HG03457 (cell line): Measurements from ENCODE around the gene ITIH5.
"Not testable (repeated sequence)": the region's sequence is repeated elsewhere in the genome, so short reads cannot be mapped to it uniquely, and the experiment has no call there.

Experiments used
- ATAC-seq: cut with Tn5 transposase; IDR thresholded peaks from one replicate; pipeline ENCODE4 v1.9.1; 2021; ENCODE audit warnings: moderate number of reproducible peaks; ENCODE audit not compliant: unreplicated experiment

ITIH5 gene

DNA sequence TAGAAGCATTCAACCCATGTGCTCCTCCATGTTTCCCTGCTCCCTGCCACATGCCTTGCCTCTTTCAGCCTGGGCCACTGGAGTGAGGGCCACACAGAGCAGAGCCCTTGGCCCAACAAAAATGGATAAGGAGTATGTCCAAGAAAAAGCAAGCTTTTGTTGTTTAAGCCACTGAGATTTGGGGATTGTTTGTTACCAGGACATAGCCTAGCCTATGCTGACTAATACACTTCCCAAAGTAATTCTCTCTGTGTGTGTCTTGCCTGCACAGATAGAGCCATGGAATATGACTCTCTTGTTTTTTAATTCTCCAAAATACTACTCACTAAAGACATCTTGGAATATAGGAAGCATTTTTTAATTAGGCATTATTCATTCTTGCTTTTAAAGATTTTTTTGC, 22.8 kb upstream of the ITIH5 start:
- no peak for ATAC-seq

DNA sequence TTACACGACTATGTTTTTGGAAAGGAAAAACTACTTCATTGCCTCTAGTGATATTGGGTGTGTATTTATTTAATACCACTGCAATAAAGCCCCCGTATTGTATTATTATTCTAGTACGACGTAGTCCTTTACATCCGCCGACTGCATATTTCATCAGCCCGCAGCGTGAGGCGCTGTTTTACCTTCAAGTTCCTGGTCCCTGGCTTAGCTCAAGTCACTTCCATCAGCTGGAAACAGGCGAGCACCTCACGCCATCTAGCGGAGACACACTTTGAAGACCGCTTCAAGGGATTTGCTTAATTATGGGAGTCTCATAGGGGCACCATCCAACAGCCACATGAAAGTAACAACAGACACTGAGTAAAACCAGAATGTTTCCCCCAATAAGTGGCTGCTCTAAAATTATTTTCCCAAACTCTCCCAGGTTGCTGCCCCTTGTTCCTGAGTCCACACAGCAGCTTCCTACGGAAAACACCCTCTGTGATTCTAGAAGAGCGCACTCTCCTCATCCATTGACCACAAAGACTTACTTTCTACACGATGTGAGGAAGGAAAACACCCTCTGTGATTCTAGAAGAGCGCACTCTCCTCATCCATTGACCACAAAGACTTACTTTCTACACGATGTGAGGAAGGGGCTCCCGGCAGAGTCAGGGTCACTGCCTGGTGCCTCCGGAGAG, 20.6 kb upstream of the ITIH5 start:
- ATAC-seq: peak; percentile 89

DNA sequence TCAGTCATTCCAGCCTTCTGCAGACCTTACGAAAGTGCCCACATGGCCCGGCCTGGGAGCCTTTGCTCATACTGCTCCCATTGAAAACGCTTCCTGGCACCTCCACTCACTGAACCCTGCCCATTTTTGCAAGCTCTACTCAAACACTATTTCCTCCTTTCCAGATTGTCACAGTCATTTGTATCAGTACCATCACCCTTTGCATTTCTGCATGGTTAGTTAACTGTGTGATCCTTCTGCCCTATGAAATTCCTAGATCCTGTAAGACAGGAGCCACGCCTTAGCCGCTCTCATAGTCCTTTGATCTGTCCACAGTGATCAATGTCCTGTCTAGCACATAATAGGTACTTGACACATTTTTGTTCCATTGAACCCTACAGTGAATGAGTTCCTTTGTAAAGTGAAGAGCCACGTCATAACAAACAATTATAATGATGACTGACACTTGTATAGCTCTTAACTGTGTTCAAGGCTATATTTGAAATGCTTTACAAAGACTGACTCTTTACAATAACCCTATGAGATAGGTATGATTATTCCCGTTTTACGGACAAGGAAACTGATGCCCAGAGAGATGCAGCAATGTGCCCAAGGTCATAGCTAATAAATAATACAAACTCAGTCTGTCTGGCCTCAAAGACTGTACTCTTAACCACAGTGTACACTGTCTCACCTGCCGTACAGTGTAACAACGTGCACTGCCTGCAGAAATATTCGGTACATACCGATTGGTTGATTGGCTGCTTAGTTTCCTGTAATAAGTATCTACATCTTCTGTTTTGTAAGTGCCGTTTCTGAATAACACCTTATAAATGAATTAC, 19.8 kb upstream of the ITIH5 start:
- no peak for ATAC-seq

DNA sequence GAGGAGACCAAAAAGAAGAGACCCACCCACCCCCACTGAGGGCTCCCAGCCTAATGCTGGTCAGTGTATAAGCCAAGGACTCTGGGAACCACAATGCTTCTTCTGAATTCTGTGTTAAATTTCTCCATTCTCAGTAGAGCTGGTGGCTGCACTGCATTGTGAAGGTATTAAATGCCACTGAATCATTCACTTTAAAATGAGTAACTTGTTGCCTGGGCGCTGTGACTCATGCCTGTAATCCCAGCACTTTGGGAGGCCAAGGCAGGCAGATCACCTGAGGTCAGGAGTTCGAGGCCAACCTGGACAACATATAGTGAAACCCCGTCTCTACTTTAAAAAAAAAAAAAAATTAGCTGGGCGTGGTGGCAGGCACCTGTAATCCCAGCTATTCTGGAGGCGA, 13.3 kb upstream of the ITIH5 start:
- not testable (repeated sequence) for ATAC-seq

DNA sequence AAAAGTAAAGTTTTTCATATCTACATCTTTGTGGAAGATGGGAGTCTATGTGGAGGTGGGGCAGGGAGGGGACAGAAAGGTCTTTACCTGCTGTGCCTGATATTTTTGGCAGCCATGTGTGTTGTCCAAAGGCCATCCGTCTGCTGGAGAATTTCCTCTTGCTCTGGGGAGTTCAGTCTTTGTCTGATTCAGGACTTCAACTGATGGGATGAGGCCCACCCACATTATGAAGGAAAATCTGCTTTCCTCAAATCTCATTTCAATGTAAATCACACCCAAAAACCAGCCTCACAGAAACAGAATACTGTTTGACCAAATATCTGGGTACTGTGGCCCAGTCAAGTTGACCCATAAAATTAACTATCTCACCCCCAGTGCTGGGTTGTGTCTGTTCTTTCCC, 12.5 kb upstream of the ITIH5 start:
- no peak for ATAC-seq

DNA sequence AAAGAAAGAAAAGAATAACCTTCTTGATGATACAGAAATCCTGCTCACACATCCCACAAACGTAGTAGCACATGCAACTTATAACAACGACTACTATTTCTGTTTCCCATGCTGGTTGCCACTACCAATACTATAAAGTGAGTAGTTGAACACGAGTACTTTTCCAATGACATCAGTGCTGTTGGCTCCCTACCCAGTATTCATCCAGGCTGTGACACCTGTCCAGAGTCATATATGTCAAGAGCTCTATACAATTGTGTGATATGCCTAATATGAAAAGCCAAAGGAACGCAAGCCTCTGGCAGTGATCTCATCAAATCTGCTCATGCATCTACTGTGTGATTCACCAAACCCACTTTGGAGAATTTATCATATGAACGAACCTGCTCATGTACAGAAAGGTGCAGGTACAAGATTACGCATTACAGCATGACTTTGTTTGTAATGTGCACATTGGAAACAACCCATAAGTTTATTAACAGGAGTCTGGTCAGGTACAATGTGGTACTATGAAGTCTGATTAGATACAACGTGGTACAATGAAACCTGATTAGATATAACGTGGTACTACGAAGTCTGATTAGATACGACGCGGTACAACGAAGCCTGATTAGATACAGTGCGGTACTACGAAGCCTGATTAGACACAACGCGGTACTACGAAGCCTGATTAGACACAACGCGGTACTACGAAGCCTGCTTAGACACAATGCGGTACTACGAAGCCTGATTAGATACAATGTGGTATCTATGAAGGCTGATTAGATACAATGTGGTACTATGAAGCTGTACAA, 5.8 kb upstream of the ITIH5 start:
- ATAC-seq: no peak

DNA sequence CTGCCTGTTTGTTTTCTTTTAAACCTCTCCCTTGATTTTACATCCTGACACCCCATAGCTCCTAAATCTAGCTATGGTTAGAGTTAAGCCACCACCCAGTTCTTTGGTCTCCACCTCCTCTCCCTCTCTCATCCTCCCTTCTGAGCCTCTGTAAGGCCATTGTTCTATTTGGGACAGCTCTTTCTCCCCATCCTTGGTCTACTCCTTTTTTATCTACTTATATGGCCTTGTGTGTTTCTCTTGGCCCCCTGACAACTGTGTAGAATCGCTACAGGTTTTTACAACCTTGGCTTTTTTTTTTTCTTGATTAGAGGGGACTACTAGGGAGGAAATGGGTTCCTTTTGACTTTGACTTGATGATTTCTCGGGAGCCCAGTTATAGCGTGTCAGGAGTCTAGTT, 3.4 kb upstream of the ITIH5 start:
- ATAC-seq: no peak

DNA sequence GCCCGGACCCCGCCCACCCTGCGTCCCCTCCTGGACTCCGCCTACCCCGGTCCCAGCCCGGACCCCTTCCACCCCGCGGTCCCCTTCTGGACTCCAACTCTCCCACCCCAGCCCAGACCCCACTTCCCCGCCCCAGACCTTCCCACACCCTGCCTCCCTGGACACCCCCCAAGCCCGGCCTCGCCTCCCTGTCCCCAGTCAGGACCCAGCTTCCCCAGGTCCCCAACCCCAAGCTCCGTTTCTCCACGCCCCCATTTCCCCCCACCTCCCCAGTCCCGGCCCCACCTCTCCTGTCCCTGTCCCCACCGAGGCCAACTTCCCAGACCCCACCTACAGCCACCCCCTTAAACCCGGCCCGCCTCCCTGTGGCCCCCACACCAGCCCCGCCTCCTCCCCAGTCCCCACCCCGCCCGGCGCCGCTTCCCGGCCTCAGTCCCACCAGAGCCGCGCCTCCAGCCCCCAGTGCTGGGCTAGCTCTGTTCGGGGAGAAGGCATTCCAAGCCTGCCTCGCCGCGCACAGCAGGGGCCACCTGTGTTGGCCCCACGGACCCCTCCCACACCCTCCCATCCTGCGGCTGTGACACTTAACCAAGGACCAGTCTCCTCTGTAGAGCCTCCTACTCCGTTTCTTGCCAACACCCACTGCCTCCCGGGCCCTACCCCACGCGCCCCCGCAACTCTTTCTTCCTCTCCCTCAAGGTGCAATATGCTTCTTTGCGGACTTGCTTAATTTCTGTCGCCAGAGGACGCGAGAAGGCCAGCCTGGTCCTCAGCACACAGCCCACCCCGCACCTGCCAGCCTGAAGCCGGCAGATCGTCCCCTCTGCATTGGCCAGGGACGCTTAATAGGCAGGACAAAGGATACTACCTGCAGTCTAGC, 736 bp upstream of the ITIH5 start:
- no peak for ATAC-seq

DNA sequence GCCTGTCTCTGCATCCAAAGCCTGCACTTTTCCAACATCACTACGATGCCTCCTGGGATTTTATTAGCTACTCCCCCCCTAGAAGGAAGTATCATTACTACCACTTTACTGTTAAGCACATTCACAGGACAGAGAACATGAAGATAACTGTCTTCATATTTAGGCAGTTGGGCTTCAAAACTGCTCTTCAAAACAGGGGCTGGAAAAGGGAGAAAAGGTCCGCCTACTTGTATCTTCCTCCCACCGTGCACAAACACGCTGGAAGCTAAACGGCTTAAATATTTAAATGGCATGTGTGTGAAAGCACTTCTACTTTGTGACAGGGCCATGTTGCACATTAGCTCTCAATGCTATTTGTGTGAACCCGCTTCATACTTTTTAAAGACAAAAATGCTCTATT, 999 bp downstream of the ITIH5 start:
- ATAC-seq: no peak

DNA sequence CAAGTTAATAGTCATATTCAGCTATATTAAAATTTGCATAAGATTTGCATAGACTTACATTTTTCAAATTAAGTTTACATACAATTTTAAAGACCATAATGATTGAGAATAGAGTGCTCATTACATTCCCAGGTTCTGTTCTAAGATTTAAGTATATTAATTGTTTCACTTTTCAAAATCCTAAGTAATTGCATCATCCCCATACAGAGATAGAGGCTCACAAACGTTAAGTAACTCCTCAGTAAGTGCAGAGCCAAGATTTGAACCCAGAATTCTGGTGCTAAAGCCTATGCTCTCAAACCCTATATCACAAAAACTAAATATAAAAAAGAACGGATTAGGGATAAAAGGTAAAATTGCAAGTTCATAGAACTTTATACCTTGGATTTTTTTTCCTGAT, 2.1 kb downstream of the ITIH5 start:
- ATAC-seq: no peak

DNA sequence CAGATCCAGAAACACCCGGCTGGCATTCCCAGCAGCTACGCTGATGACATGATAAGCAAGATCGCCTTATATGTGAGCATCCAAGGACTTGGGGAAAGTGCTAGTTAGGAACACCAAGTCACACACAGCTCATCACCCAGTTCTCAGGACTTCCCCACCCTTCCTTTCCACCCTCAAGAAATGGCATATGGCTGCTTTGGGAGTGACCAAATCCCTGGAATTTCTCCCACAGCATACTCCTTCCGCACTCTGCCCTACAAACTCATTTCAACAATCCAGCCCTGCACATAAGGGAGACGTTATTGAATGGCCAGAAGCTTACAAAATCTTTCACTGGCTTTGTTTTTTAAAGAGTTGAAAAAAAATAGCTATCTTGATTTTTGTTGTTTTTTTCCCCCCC, 4.2 kb downstream of the ITIH5 start:
- no peak for ATAC-seq

DNA sequence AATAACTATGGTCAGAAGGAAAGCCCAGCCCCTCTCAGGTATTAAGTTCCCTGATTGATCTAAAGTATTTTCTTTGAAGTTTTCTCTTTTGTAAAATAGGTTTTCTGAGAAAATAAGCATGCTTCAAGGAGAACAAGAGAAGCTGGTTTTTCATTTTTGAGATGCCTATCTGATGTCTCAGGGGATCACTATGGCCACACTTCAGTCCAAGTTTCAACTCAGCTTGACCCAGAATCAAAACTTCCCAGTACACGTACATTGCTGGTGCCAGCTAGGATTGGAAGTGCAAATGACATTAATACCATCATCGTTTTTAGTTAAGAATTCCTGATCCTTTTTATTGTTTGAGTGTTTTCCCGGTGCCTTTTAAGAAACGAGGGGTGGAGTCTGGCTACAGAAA, 7.2 kb downstream of the ITIH5 start:
- no peak for ATAC-seq

DNA sequence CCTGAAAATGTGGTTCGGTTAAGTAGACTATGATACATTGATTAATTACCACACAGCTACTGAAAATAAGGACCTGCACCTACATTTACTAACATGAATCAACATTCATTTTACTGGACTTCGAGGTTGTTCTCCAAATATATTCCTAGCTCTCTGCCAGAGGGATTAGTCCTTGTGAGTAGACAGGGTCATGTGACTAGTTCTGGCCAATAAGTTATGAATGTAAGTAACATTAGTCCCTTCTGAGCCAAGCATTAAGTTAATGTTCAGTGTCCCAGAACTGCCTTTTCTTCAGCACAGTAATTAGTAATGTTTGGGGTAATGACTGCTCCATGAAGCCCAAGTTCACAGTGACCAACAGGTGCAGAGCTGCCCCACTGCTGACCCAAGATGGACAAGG, 9.2 kb downstream of the ITIH5 start:
- ATAC-seq: no peak

DNA sequence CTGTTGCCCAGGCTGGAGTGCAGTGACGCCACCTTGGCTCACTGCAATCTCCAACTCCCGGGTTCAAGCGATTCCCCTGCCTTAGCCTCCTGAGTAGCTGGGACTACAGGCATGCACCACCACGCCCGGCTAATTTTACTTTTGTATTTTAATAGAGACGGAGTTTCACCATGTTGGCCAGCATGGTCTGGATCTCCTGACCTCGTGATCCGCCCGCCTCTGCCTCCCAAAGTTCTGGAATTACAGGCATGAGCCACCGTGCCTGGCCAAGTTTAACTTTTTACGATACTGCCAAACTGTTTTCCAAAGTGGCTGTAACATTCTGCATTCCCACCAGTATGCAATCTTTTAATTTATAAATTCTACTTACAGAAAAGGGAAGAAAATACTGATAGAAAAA, 9.7 kb downstream of the ITIH5 start:
- not testable (repeated sequence) for ATAC-seq

DNA sequence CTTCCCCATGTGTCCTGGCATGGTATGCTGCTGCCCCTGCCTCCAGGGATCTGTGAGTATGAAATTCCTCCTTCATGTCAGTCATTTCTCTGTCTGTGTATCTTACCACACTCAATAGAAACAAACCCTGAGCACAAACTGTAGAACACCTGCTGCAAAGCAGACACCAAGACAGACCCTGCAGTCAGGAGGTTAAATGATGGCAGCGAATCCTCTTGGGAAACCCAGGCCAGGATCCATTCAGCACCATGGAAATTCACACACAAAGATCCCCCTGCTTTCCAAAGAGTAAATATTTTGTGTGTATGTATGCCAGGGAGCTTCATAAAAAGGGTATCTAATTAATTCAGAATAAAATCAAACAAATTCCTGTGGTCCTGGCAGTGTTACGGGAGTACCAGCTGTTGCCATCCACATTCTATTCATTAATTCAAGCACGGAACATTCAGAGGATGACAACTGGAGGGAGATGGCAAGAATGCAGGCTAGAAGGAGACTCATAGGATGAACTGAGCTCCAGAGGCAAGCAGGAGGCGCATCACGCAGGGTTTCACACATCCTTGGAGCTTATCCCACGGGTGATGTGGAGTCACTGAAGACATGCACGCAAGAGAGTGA, 14.8 kb downstream of the ITIH5 start:
- no peak for ATAC-seq

DNA sequence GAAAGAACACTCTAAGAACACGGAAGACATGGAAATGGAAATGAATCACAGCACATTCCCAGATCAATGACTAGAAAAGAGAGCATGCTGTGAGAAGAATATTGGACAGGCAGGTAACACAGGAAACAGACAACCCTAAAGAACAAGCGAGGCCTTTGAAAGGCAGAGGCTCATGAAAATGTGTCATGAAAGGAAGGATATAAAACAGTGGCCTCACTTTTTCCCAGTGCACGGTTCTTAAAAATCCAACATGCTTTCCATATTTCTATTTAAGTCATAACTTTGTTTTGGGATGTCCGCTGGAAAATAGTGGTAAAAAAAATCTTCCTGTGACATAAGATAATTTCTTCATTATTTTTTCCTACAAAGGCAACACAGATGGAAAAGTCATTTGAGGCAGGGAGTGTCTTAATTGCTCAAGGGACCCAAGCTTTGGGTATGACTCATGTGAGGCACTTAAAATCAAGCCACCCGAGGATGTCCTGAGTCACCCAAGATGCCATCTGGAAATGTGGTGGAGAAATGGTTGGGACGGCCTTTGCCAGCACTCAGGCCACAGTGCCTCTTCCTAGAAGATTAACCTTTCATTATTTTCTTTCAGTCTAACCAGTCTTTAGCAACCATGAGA, 17.0 kb downstream of the ITIH5 start:
- ATAC-seq: no peak

DNA sequence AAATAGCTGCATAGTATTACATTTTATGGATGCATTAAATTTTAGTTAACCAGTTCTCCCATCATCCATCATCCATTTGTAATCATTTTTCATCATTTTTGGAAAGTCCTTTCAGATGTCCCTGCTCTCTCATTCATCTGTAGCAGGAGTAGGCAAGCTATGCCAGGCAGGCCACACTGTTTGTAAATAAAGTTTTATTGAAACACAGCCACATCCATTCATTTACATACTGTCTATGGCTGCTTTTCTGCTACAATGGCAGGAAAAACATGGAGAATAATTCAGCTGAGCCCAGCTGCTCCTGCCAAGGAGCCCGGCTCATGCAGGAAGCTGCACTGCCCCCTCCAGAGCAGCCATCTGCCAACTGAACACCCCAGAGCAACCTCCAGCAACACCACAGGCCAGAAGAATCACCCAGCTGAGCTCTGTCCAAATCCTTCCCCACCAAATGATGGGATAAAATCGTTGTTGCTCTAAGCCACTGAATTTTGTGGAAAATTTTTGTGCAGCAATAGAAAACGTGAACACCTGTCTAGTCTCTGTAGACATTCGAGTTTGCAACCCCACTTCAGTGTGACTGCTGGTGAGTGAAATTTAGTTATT, 19.6 kb downstream of the ITIH5 start:
- no peak for ATAC-seq

DNA sequence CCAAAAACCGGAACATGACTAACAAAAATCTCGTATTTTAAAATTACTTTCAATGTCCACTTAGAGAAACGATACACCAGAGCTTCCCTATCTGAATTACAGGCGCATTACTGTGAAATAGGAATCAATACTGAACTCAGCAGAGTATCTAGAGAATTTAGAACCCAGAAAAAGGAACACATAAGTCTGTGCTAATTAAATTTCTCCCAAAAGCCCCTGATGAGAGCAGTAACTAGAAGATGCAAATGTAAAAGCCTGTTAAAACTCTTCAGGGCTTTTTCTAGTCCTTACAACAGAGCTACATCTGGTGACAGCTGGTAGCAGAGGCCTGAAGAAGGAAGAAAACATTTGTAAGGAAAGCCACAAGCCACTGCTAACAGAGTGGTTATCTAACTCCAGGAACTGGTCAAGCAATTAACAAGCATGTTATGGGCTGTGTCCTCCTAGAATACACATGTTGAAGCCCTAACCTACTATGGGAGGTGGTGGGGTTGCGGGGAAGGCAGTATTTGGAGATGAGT, 24.2 kb downstream of the ITIH5 start:
- no peak for ATAC-seq

DNA sequence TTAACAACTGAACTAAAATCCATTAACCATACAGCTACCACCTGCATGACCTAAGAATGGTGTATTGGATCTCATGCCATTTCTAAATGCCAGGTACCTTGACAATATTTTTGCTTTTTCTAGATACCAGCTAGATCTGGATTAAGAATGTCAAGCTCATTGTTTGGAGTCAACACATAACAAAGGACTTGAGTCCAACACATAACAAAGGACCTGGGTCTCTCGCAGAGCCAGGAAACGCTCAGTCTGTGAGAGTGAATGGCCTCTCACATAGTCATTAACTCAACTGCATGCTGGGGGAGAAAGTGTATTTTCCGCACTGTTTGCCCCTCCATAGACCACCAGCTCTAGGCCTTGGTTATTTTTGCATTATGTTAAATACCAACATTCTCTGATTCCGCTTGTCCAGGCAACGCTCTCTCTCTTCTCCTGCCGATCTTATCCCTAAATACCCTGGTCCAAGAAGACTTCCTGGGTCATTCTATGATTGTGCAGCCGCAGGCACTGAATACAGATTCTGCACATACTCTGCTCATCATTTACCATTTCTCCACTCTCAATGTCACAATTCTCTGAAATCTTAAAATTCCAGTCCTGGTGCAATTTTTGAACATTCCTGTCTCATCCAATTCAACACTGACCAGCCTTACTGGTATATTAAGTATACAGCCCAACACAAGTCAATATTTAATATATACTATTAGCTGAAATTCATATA, 31.2 kb downstream of the ITIH5 start:
- ATAC-seq: no peak
